Ishikawa (cell line): ENCODE data around the gene STOML2.
A peak's percentile ranks its signal among the peaks of the same experiment; 100 is the strongest.

Experiments used
- CEBPB ChIP-seq: IDR thresholded peaks from 2 replicates; pipeline ENCODE4 v1.6.1; 2012
- CREB1 ChIP-seq: IDR thresholded peaks from 2 replicates; pipeline ENCODE4 v1.6.1; 2012; ENCODE audit warnings: low read depth
- EGR1 ChIP-seq: IDR thresholded peaks from 2 replicates; pipeline ENCODE4 v1.6.1; 2012
- EP300 ChIP-seq: IDR thresholded peaks from 2 replicates; pipeline ENCODE4 v1.6.1; 2012; ENCODE audit warnings: borderline replicate concordance
- FOXM1 ChIP-seq: IDR thresholded peaks from 2 replicates; pipeline ENCODE4 v1.6.1; 2012; ENCODE audit warnings: low read depth, borderline replicate concordance
- MAX ChIP-seq: IDR thresholded peaks from 2 replicates; pipeline ENCODE4 v1.6.1; 2012
- NFIC ChIP-seq: IDR thresholded peaks from 2 replicates; pipeline ENCODE4 v1.6.1; 2012
- RAD21 ChIP-seq: IDR thresholded peaks from 2 replicates; pipeline ENCODE4 v1.6.1; 2012; ENCODE audit warnings: low read depth
- REST ChIP-seq: IDR thresholded peaks from 2 replicates; pipeline ENCODE4 v1.6.1; 2012; ENCODE audit warnings: low read depth, mild to moderate bottlenecking
- TAF1 ChIP-seq: IDR thresholded peaks from 2 replicates; pipeline ENCODE4 v1.6.1; 2012; ENCODE audit warnings: low read depth, mild to moderate bottlenecking
- TCF12 ChIP-seq: IDR thresholded peaks from 2 replicates; pipeline ENCODE4 v1.6.1; 2012; ENCODE audit warnings: low read depth
- TEAD4 ChIP-seq: IDR thresholded peaks from 2 replicates; pipeline ENCODE4 v1.6.1; 2012
- USF1 ChIP-seq: IDR thresholded peaks from 2 replicates; pipeline ENCODE4 v1.6.1; 2012
- YY1 ChIP-seq: IDR thresholded peaks from 2 replicates; pipeline ENCODE4 v1.6.1; 2012; ENCODE audit warnings: low read depth
- ZBTB7A ChIP-seq: IDR thresholded peaks from 2 replicates; pipeline ENCODE4 v1.6.1; 2012; ENCODE audit warnings: low read depth

Gene STOML2

GRCh38 chr9:35114840-35115628, 12.1 kb upstream of the STOML2 start:
- TF ChIP-seq TEAD4 (no peak), MAX (no peak)

GRCh38 chr9:35114113-35114839, 11.3 kb upstream of the STOML2 start:
- TF ChIP-seq TAF1 (no peak), TCF12 (no peak), NFIC (no peak), RAD21 (no peak), CREB1 (no peak), EP300 (no peak), YY1 (no peak), FOXM1 (no peak), ZBTB7A (no peak), USF1 (no peak), EGR1 (no peak)

GRCh38 chr9:35112257-35113020, 9.5 kb upstream of the STOML2 start:
- TF ChIP-seq MAX (no peak), TCF12 (no peak), FOXM1 (no peak), RAD21 (no peak)

GRCh38 chr9:35111001-35111933, 8.3 kb upstream of the STOML2 start:
- no peak for TF ChIP-seq FOXM1
- no peak for TF ChIP-seq TEAD4
- no peak for TF ChIP-seq REST
- TF ChIP-seq YY1: peak; percentile 16; the same call in 1 of the 2 replicates
- TF ChIP-seq TCF12: peak; percentile 11; the same call in 1 of the 2 replicates
- no peak for TF ChIP-seq EGR1
- peak; percentile 6; the same call in 1 of the 2 replicates for TF ChIP-seq USF1
- TF ChIP-seq TAF1: no peak
- peak; percentile 90 for TF ChIP-seq ZBTB7A
- 0 out of 2 replicates have a peak, but pooled peaks have one; percentile 30 for TF ChIP-seq CREB1
- no peak; the same call in 1 of the 2 replicates for TF ChIP-seq EP300

GRCh38 chr9:35110327-35110761, 7.4 kb upstream of the STOML2 start:
- TF ChIP-seq USF1: no peak
- TF ChIP-seq TEAD4: 0 out of 2 replicates have a peak, but pooled peaks have one; percentile 24

- TF ChIP-seq YY1: no peak
- TF ChIP-seq TCF12: no peak
- TF ChIP-seq MAX: no peak
- TF ChIP-seq EGR1: no peak
- no peak for TF ChIP-seq RAD21
- no peak for TF ChIP-seq CEBPB
- no peak for TF ChIP-seq FOXM1
- TF ChIP-seq TAF1: no peak
- TF ChIP-seq REST: no peak
- no peak for TF ChIP-seq CREB1
- no peak for TF ChIP-seq TEAD4
- no peak for TF ChIP-seq NFIC
- no peak for TF ChIP-seq ZBTB7A
- no peak for TF ChIP-seq USF1
- TF ChIP-seq EP300: no peak
Observed at GRCh38 chr9:35108946-35109575, 6.1 kb upstream of the STOML2 start.
